MCF 10A (cell line): Measurements from ENCODE around the gene WWC2. TPM values are rescaled to one million over a fixed set of nuclear protein-coding genes. Genes with fewer than 3 reads are reported as not detected.

Source experiments
- BruUV-seq: library from RNA; stranded (reverse); fragments of 400-500 nt; replicated peaks from 2 replicates; lab custom pipeline; 2021; lab: Mats Ljungman, UMichigan
- CTCF ChIA-PET: fragments of 300-600 bp; sonication (Branson Sonifier 250); formaldehyde crosslinking; extraction: SDS; loops from one replicate; lab custom pipeline; 2021; ENCODE audit warnings: antibody characterized with exemption, inconsistent platforms; lab: Yijun Ruan, JAX
- POLR2A ChIA-PET: fragments of 300-600, 350-650 bp; sonication (Branson Sonifier 250); formaldehyde crosslinking; extraction: SDS; loops from one replicate; lab custom pipeline; 2020; ENCODE audit warnings: antibody characterized with exemption, inconsistent platforms; lab: Yijun Ruan, JAX
- DNase-seq: peaks from one replicate; pipeline ENCODE4 v3.0.0-alpha.2; 2018; ENCODE audit not compliant: unreplicated experiment
- H3K27ac Mint-ChIP-seq: one replicate; pipeline ENCODE4 v1.8.0; 2022; ENCODE audit warnings: mild to moderate bottlenecking, low read depth, mixed read lengths; ENCODE audit not compliant: unreplicated experiment
- H3K27me3 Mint-ChIP-seq: one replicate; pipeline ENCODE4 v1.8.0; 2022; ENCODE audit warnings: mixed read lengths; ENCODE audit not compliant: insufficient read depth, unreplicated experiment
- H3K36me3 Mint-ChIP-seq: one replicate; pipeline ENCODE4 v1.8.0; 2022; ENCODE audit warnings: mild to moderate bottlenecking, moderate library complexity, mixed read lengths; ENCODE audit not compliant: insufficient read depth, unreplicated experiment
- H3K4me1 Mint-ChIP-seq: one replicate; pipeline ENCODE4 v1.8.0; 2022; ENCODE audit warnings: mixed read lengths; ENCODE audit not compliant: insufficient read depth, unreplicated experiment
- H3K4me3 Mint-ChIP-seq: one replicate; pipeline ENCODE4 v1.8.0; 2022; ENCODE audit warnings: mild to moderate bottlenecking, moderate library complexity, mixed read lengths; ENCODE audit not compliant: unreplicated experiment
- H3K9me3 Mint-ChIP-seq: one replicate; pipeline ENCODE4 v1.8.0; 2022; ENCODE audit warnings: mixed read lengths; ENCODE audit not compliant: unreplicated experiment
- intact Hi-C: fragments of 100-400 bp; cut with micrococcal nuclease; formaldehyde crosslinking; loops from 2 replicates; pipeline ENCODE4 v1.14.1; 2022
- total RNA-seq: library from RNA; stranded (reverse); gene quantifications from 2 replicates; pipeline ENCODE4 v1.2.3, GENCODE V29; 2022
- TF ChIP-seq, protein P1 (sequence below): fragments of 200-600 bp; IDR thresholded peaks from one replicate; pipeline ENCODE4 v1.8.0; 2022; ENCODE audit warnings: antibody characterized with exemption, mild to moderate bottlenecking; ENCODE audit not compliant: unreplicated experiment

Gene WWC2
- total RNA-seq, 1 experiment from 2014 or later: 42.4 TPM

DNA sequence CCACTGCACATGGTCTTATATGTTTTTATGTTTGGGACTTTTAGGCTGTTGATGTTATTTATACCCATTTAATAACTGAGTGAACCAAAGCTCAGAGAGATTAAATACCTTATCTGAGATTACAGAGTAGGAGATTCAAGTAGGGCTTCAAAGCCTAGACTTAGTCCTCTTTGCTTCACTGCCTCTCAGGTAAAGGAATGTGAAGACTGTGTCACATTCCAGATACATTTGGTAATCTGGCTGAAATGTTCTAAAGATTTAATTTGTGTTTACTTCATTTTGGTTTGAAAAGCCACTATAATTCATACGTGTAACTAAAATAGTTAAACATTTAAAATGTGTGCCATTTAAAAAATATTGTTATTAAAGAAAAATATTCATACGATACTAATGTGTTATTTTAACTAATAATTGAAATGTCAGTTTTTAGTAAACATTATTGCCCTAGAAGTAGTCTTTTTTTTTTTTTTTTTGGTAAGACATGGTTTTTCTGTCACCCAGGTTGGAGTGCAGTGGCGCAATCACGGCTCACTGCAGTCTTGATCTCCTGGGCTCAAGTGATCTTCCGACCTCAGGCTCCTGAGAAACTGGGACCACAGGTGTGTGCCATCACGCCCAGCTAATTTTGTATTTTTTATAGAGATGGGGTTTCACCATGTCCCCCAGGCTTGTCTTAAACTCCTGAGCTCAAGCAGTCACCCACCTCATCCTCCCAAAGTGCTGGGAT, 54.3 kb downstream of the WWC2 start:
- TF ChIP-seq, protein P1, sequence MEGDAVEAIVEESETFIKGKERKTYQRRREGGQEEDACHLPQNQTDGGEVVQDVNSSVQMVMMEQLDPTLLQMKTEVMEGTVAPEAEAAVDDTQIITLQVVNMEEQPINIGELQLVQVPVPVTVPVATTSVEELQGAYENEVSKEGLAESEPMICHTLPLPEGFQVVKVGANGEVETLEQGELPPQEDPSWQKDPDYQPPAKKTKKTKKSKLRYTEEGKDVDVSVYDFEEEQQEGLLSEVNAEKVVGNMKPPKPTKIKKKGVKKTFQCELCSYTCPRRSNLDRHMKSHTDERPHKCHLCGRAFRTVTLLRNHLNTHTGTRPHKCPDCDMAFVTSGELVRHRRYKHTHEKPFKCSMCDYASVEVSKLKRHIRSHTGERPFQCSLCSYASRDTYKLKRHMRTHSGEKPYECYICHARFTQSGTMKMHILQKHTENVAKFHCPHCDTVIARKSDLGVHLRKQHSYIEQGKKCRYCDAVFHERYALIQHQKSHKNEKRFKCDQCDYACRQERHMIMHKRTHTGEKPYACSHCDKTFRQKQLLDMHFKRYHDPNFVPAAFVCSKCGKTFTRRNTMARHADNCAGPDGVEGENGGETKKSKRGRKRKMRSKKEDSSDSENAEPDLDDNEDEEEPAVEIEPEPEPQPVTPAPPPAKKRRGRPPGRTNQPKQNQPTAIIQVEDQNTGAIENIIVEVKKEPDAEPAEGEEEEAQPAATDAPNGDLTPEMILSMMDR: no peak
- Mint-ChIP-seq H3K27ac (no peak overlapping the region), H3K4me3 (no peak overlapping the region), H3K36me3 (peaks cover 3% of the 10 kb centered on the region), H3K27me3 (no peaks in the 10 kb centered on the region), H3K9me3 (no peaks in the 10 kb centered on the region), H3K4me1 (peaks cover 20% of the 10 kb centered on the region)
- CTCF ChIA-PET: interaction anchor here (0.6 kb wide), 1 partner anchor 10 kb away, joined by 4 read pairs; no protein-coding TSS in a partner anchor
- no TSS peak for BruUV-seq
- POLR2A ChIA-PET: no interaction called here
- DNase-seq: no peak
- intact Hi-C loops: no loop called here

DNA sequence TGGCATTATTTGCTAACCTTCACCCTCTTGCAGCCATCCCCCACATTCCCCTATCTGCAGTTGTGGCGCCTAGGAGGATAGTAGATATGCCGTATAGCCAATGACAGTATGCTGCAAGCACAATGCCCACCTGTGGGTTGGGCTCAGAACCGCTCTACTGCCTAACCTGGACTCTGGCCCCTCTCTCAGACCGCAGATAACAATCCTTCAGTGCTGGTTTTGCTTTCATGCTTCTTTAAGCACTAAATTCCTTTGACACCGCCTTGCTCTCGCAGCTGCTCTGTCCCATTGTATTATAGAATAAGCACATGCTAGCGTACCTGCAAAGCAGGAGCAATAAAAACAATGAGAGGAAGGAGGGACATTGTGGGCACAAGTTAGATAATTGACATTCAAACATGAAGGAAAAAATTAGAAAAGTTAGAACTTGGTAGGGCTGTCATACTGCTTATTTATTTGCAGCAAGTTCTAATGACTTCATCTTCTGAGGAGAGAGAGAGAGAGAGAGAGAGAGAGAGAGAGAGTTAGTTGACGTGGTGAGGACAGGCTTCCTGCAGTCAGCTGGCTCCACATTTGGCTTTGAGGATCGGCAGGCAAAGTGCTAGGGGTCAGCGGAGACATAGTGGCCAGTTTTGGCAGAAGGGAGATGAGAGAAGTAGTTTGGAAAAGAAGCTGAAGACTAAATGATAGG, 55.8 kb downstream of the WWC2 start:
- TF ChIP-seq, protein P1: no peak
- Mint-ChIP-seq H3K9me3 (no peaks in the 10 kb centered on the region), H3K4me1 (peaks cover 18% of the 10 kb centered on the region), H3K27ac (no peak overlapping the region), H3K27me3 (no peaks in the 10 kb centered on the region), H3K4me3 (no peak overlapping the region), H3K36me3 (no peaks in the 10 kb centered on the region)
- BruUV-seq: no TSS peak
- CTCF ChIA-PET: no interaction called here
- intact Hi-C loops: no loop called here
- DNase-seq: no peak
- POLR2A ChIA-PET: interaction anchor here (0.7 kb wide), 1 partner anchor 13 kb away, joined by 3 read pairs; no protein-coding TSS in a partner anchor

DNA sequence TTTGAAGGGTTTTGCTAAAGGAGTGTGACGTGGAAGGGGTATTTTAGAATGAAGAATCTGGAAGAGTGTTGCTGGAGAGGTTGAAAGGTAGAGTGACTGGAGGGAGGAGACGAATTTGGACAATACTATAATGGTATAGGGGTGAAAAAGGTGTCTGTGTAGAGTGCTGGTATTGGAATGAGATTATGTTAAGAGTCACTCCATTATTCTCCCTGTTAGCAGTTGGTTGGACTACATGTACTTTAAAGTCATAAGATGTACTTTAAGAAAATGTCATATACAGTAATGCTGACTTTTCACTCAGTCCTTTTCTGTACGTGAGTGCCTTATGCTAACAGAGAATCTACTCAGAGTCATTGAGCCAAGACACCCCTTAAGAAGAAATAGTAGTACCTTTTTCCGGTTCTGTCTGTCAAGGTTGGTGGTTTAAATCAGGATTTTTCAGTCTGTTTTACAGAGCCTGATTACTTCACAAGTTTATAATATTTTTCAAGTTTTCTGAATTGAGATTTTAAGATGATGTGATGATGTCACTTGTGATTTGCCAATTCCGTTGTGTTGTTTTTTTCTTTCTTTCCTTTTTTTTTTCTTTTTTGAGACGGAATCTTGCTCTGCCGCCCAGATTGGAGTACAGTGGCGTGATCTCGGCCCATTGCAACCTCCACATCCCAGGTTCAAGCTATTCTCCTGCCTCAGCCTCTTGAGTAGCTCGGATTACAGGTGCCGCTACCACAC, 56.6 kb downstream of the WWC2 start:
- CTCF ChIA-PET: interaction anchor here (0.6 kb wide), 1 partner anchor 9 kb away, joined by 3 read pairs; no protein-coding TSS in a partner anchor
- TF ChIP-seq, protein P1: no peak
- no peaks in the 10 kb centered on the region for H3K9me3 Mint-ChIP-seq
- POLR2A ChIA-PET: interaction anchor here (0.7 kb wide), 1 partner anchor 13 kb away, joined by 3 read pairs; no protein-coding TSS in a partner anchor
- peaks cover 24% of the 10 kb centered on the region for H3K4me1 Mint-ChIP-seq
- no peak overlapping the region for H3K27ac Mint-ChIP-seq
- no peaks in the 10 kb centered on the region for H3K36me3 Mint-ChIP-seq
- BruUV-seq: no TSS peak
- intact Hi-C loops: no loop called here
- H3K27me3 Mint-ChIP-seq: no peaks in the 10 kb centered on the region
- H3K4me3 Mint-ChIP-seq: no peak overlapping the region
- DNase-seq: no peak

DNA sequence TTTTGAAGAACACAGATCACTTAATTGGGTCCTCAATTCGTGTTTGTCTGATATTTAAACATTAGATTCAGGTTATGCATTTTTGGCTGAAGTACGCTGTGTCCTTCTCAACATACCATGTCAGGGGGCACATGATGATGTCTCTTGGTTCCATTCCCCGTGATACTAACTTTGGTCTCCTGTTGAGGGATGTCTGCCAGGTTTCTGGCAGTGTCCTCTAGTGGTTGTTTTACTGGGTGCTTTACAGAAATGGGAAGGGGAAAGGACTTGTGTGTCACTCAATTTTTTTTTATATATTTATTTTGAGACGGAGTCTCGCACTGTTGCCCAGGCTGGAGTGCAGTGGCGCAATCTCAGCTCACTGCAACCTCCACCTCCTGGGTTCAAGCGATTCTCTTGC, 58.2 kb downstream of the WWC2 start:
- Mint-ChIP-seq H3K9me3 (no peaks in the 10 kb centered on the region), H3K4me3 (no peak overlapping the region), H3K36me3 (no peaks in the 10 kb centered on the region), H3K27me3 (no peaks in the 10 kb centered on the region), H3K4me1 (peaks cover 25% of the 10 kb centered on the region), H3K27ac (no peak overlapping the region)
- CTCF ChIA-PET: no interaction called here
- intact Hi-C loops: no loop called here
- no peak for DNase-seq
- TF ChIP-seq, protein P1: no peak
- no TSS peak for BruUV-seq
- POLR2A ChIA-PET: no interaction called here
